Subcutaneous adipose tissue (tissue), 4 donors: ENCODE data around the gene TMPRSS2. TPM values are rescaled to one million over a fixed set of nuclear protein-coding genes. Genes with fewer than 3 reads are reported as not detected.

Experiments used
- CTCF ChIP-seq: fragments of 450-650 bp; IDR thresholded peaks from one replicate; pipeline ENCODE4 v1.5.1; 2016; ENCODE audit warnings: low read depth, mild to moderate bottlenecking, control low read depth, antibody characterized with exemption, moderate library complexity
- total RNA-seq, 4 donors: library from RNA; depleted of rRNA; stranded (reverse); fragments of >200 nt; gene quantifications; one replicate each; pipeline ENCODE4 v1.1.0, GENCODE V29; 2016

Gene TMPRSS2
- total RNA-seq, 4 donors from 2014 or later: 0.19 to 1.5 TPM; not detected in 2

- TF ChIP-seq CTCF: no peak
These were observed 76.0 kb downstream of the TMPRSS2 start for GRCh38 chr21:41431788-41432548.

- no peak for TF ChIP-seq CTCF
These were observed 78.0 kb downstream of the TMPRSS2 start for GRCh38 chr21:41429925-41430491.

- TF ChIP-seq CTCF: no peak
These were observed 78.7 kb downstream of the TMPRSS2 start for GRCh38 chr21:41429305-41429704.

- no peak for TF ChIP-seq CTCF
These were observed 79.1 kb downstream of the TMPRSS2 start for GRCh38 chr21:41428847-41429246.

- TF ChIP-seq CTCF: no peak
These were observed 79.6 kb downstream of the TMPRSS2 start for GRCh38 chr21:41428311-41428710.

GRCh38 chr21:41427556-41427955 is 80.4 kb downstream of the TMPRSS2 start:
- no peak for TF ChIP-seq CTCF

GRCh38 chr21:41426676-41427404 is 81.1 kb downstream of the TMPRSS2 start:
- no peak for TF ChIP-seq CTCF
